ENCODE results near the gene NOTCH3.

NOTCH3 gene

DNA sequence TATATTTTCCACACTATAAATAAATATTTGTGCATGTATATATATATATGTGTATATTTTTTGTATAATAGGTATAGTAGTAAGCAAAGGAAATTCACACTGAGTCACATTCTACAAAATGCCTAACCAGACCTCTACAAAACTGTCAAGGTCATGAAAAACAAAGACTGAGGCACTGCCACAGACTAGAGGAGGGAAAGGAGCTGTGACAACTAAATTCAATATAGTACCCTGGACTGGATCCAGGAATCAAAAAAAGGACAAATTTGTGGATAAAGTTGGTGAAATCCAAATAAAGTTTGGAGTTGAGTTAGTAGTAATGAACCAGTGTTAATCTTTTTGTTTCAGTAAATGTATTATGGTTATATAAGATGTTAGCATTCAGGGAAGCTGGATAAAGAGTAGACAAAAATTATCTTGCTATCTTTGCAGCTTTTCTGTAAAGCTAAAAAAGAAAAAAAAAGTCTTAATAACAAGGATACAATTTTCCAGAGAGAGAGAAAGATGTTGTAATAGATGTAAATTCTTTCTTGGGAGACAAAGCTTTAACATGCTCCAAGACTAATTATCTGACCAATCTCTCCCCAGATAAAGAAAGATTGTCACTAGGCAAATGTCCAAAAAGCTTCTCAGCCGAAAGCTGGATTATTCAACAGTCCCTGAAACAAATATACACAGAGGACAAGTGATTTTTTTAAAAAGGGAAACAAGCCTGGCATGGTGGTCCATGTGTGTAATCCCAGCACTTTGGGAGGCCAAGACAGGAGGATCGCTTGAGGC lies 74.5 kb downstream of the NOTCH3 start:
- peaks cover 20% of the 10 kb centered on the region for H3K79me2 ChIP-seq (ENCODE audit: control insufficient read depth, low read length)
- peak overlapping the region; percentile 85 for H3K4me3 ChIP-seq (ENCODE audit: low read length)
- H3K27me3 ChIP-seq (ENCODE audit: control insufficient read depth, low read length) = no peaks in the 10 kb centered on the region
- no peaks in the 10 kb centered on the region for H3F3A ChIP-seq (ENCODE audit: control insufficient read depth, insufficient read depth)
- no peaks in the 10 kb centered on the region for H3K9me2 ChIP-seq (replicated peaks; ENCODE audit: control insufficient read depth, low read length)
- TF ChIP-seq, protein P1, sequence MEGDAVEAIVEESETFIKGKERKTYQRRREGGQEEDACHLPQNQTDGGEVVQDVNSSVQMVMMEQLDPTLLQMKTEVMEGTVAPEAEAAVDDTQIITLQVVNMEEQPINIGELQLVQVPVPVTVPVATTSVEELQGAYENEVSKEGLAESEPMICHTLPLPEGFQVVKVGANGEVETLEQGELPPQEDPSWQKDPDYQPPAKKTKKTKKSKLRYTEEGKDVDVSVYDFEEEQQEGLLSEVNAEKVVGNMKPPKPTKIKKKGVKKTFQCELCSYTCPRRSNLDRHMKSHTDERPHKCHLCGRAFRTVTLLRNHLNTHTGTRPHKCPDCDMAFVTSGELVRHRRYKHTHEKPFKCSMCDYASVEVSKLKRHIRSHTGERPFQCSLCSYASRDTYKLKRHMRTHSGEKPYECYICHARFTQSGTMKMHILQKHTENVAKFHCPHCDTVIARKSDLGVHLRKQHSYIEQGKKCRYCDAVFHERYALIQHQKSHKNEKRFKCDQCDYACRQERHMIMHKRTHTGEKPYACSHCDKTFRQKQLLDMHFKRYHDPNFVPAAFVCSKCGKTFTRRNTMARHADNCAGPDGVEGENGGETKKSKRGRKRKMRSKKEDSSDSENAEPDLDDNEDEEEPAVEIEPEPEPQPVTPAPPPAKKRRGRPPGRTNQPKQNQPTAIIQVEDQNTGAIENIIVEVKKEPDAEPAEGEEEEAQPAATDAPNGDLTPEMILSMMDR (IDR thresholded peaks at IDR 0.05; ENCODE audit: low read depth, low read length, poor library complexity, severe bottlenecking) = no peak
- TF ChIP-seq EZH2phosphoT487 (IDR thresholded peaks at IDR 0.05; ENCODE audit: borderline replicate concordance, low read length) = no peak
- H4K20me1 ChIP-seq (ENCODE audit: control insufficient read depth, insufficient read depth, low read depth, low read length) = no peaks in the 10 kb centered on the region
- peaks cover 10% of the 10 kb centered on the region for H3K36me3 ChIP-seq (ENCODE audit: control insufficient read depth, low read length)
- peaks cover 17% of the 10 kb centered on the region for H3K4me1 ChIP-seq (ENCODE audit: control insufficient read depth, low read length)
- H3K27ac ChIP-seq (ENCODE audit: low read depth, low read length) = 0 out of 2 replicates have a peak overlapping the region, but pooled peaks have one; percentile 20
- H3K4me2 ChIP-seq (ENCODE audit: low read length) = peak overlapping the region; percentile 63
- H3K9me3 ChIP-seq (ENCODE audit: control insufficient read depth, insufficient read depth, low read length) = no peaks in the 10 kb centered on the region

DNA sequence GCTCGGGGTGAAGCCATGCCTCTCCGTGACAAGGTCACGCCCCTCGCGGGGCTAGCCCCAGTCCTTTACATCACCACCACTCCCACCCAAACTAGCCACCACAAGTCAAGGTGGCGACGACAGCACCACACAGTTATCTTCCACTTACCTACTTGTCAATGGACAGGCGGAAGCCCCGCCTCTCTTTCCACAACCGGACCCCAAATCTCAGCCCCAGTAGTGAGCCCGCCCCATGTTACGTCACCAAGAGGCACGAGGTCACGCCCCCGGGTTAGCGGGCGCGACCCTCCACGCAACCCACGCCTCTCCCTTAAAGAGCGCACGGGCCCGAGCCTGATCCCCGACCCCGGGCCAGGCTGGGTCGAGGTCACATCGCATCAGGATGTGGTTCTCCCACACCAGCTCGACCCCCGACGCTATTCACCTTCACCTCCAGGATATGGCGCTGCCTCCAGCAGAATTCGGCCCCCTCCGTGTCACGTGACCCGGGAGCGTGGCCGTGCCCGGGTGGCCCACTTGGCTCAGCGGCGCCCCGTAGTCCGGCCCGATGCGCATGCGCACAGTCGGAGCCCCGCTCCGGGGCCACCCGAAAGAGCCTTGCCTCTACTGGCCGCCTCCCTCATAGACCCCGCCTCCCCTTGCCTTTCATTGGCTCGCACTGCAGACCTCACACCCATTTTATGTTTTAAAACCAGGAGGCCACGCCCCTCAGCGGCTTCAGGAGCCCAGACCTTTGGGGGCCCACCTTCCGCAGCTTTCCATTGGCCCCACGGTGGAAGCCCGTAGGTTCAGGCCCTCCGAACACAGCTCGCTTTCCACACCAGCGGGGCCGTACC lies 75.3 kb downstream of the NOTCH3 start:
- no peak for TF ChIP-seq EZH2phosphoT487 (IDR thresholded peaks at IDR 0.05; ENCODE audit: borderline replicate concordance, low read length)
- TF ChIP-seq, protein P1 (IDR thresholded peaks at IDR 0.05; ENCODE audit: low read depth, low read length, poor library complexity, severe bottlenecking) = no peak
- peak overlapping the region; percentile 76 for H3K4me2 ChIP-seq (ENCODE audit: low read length)
- H4K20me1 ChIP-seq (ENCODE audit: control insufficient read depth, insufficient read depth, low read depth, low read length) = no peaks in the 10 kb centered on the region
- no peaks in the 10 kb centered on the region for H3K9me3 ChIP-seq (ENCODE audit: control insufficient read depth, insufficient read depth, low read length)
- H3K36me3 ChIP-seq (ENCODE audit: control insufficient read depth, low read length) = peaks cover 16% of the 10 kb centered on the region
- H3K27me3 ChIP-seq (ENCODE audit: control insufficient read depth, low read length) = no peaks in the 10 kb centered on the region
- H3K79me2 ChIP-seq (ENCODE audit: control insufficient read depth, low read length) = peaks cover 20% of the 10 kb centered on the region
- H3K9me2 ChIP-seq (replicated peaks; ENCODE audit: control insufficient read depth, low read length) = no peaks in the 10 kb centered on the region
- peak overlapping the region; percentile 60 for H3K27ac ChIP-seq (ENCODE audit: low read depth, low read length)
- peaks cover 17% of the 10 kb centered on the region for H3K4me1 ChIP-seq (ENCODE audit: control insufficient read depth, low read length)
- peak overlapping the region; percentile 85 for H3K4me3 ChIP-seq (ENCODE audit: low read length)
- no peaks in the 10 kb centered on the region for H3F3A ChIP-seq (ENCODE audit: control insufficient read depth, insufficient read depth)

DNA sequence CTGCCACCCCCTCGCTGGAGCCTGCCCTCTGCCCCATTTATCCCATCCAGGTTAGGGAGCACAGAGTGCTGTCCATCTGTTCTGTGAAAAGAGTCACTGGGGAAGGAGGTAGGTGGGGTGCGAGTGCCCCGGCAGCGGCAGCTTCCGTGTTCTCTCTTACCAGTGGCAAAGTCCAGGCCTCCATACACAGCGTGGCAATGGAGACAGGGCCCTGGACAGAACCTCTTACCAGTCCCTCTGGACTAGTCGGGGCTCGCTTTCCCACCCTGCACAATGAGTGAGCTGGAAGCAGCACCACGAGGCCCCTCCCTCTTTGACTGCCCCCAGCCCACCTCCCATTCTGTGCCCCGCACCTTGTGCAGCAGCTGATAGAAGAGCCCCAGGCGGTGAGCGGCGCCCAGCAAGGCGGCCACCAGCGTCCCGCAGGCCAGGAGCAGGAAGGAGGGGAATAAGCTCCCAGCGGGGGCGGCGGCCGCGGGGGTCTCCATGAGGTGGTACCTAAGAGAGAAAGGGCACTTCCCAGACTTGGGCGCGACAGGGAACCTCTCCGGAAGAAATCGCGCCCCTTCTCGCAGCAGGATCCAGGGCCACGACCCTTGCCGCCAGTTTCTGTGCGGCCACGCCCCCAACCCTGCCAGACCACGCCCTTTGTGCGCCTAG lies 76.1 kb downstream of the NOTCH3 start:
- TF ChIP-seq, protein P1 (IDR thresholded peaks at IDR 0.05; ENCODE audit: low read depth, low read length, poor library complexity, severe bottlenecking) = no peak
- TF ChIP-seq EZH2phosphoT487 (IDR thresholded peaks at IDR 0.05; ENCODE audit: borderline replicate concordance, low read length) = no peak
- H3K4me3 ChIP-seq (ENCODE audit: low read length) = peak overlapping the region; percentile 85

More for the DNA sequence above, 76.1 kb downstream of the NOTCH3 start:
- Histone ChIP-seq H3K27me3 (ENCODE audit: control insufficient read depth, low read length) (no peaks in the 10 kb centered on the region), H3K9me2 (replicated peaks; ENCODE audit: control insufficient read depth, low read length) (no peaks in the 10 kb centered on the region), H3K79me2 (ENCODE audit: control insufficient read depth, low read length) (peaks cover 20% of the 10 kb centered on the region), H4K20me1 (ENCODE audit: control insufficient read depth, insufficient read depth, low read depth, low read length) (no peaks in the 10 kb centered on the region), H3K4me2 (ENCODE audit: low read length) (peak overlapping the region; percentile 76), H3K27ac (ENCODE audit: low read depth, low read length) (peak overlapping the region; percentile 60), H3K4me1 (ENCODE audit: control insufficient read depth, low read length) (peaks cover 17% of the 10 kb centered on the region), H3K9me3 (ENCODE audit: control insufficient read depth, insufficient read depth, low read length) (no peaks in the 10 kb centered on the region), H3F3A (ENCODE audit: control insufficient read depth, insufficient read depth) (no peaks in the 10 kb centered on the region), H3K36me3 (ENCODE audit: control insufficient read depth, low read length) (peaks cover 23% of the 10 kb centered on the region)
